Caco-2 (cell line): ENCODE data around the gene MAST4. TPM values are rescaled to one million over a fixed set of nuclear protein-coding genes. Genes with fewer than 3 reads are reported as not detected.

Experiments
- BruUV-seq: library from RNA; stranded (reverse); fragments of 400-500 nt; replicated peaks from 2 replicates; lab custom pipeline; 2021; lab: Mats Ljungman, UMichigan
- CTCF ChIA-PET: fragments of 300-600 bp; sonication (Branson Sonifier 250); formaldehyde crosslinking; loops from one replicate; lab custom pipeline; 2022; ENCODE audit warnings: antibody characterized with exemption; lab: Charles Lee
- POLR2A ChIA-PET: fragments of 300-600 bp; sonication (Branson Sonifier 250); formaldehyde crosslinking; loops from one replicate; lab custom pipeline; 2022; ENCODE audit warnings: antibody characterized with exemption; lab: Charles Lee
- DNase-seq, 2 experiments: peaks; one replicate each; pipeline versions ENCODE4 v3.0.0 to v3.0.0-alpha.2; 2020 to 2022
- H3K27me3 ChIP-seq: replicated peaks from 2 replicates; pipeline ENCODE4 v1.6.0; 2011; ENCODE audit warnings: low read length; ENCODE audit not compliant: control insufficient read depth, insufficient read depth
- H3K36me3 ChIP-seq: 2 replicates; pipeline ENCODE4 v1.5.1; 2011; ENCODE audit warnings: low read length; ENCODE audit not compliant: control insufficient read depth, insufficient read depth
- H3K4me1 ChIP-seq: fragments of 250-450 bp; sonication (Bioruptor Pico); 2 replicates; pipeline ENCODE4 v1.5.1; 2020; ENCODE audit warnings: mild to moderate bottlenecking
- H3K4me3 ChIP-seq: 2 replicates; pipeline ENCODE4 v1.5.1; 2011; ENCODE audit warnings: low read depth, mild to moderate bottlenecking, control low read depth, low read length
- H3K9me3 ChIP-seq: fragments of 250-450 bp; sonication (Bioruptor Pico); 2 replicates; pipeline ENCODE4 v1.5.1; 2020; ENCODE audit warnings: mild to moderate bottlenecking, moderate library complexity
- H3K27ac Mint-ChIP-seq: one replicate; pipeline ENCODE4 v1.8.0; 2022; ENCODE audit warnings: mixed read lengths; ENCODE audit not compliant: unreplicated experiment
- H3K27me3 Mint-ChIP-seq: one replicate; pipeline ENCODE4 v1.8.0; 2022; ENCODE audit warnings: mixed read lengths; ENCODE audit not compliant: insufficient read depth, unreplicated experiment
- H3K36me3 Mint-ChIP-seq: one replicate; pipeline ENCODE4 v1.8.0; 2022; ENCODE audit warnings: mild to moderate bottlenecking, mixed read lengths; ENCODE audit not compliant: insufficient read depth, unreplicated experiment
- H3K4me1 Mint-ChIP-seq: one replicate; pipeline ENCODE4 v1.8.0; 2022; ENCODE audit warnings: low read depth, mixed read lengths; ENCODE audit not compliant: unreplicated experiment
- H3K4me3 Mint-ChIP-seq: one replicate; pipeline ENCODE4 v1.8.0; 2022; ENCODE audit warnings: mild to moderate bottlenecking, moderate library complexity, mixed read lengths; ENCODE audit not compliant: unreplicated experiment
- H3K9me3 Mint-ChIP-seq: one replicate; pipeline ENCODE4 v1.8.0; 2022; ENCODE audit warnings: mixed read lengths; ENCODE audit not compliant: unreplicated experiment
- CTCF ChIP-seq, 2 experiments: fragments of 200-600 bp in 1 of 2; IDR thresholded peaks; 1 replicate in 1 of 2; 2 replicates in 1 of 2; pipeline versions ENCODE4 v1.5.1 to v1.8.0; 2011 to 2022; ENCODE audit warnings: antibody characterized with exemption in 1 of 2, control low read depth in 1 of 2, inconsistent platforms in 1 of 2, low read depth in 1 of 2, low read length in 1 of 2, mild to moderate bottlenecking in 1 of 2, moderate library complexity in 1 of 2; ENCODE audit not compliant: insufficient read depth in 1 of 2, severe bottlenecking in 1 of 2, unreplicated experiment in 1 of 2
- intact Hi-C: fragments of 100-400 bp; cut with micrococcal nuclease; formaldehyde crosslinking; loops from one replicate; pipeline ENCODE4 v1.10.0; 2022; ENCODE audit not compliant: unreplicated experiment
- total RNA-seq: library from RNA; stranded (reverse); gene quantifications from 2 replicates; pipeline ENCODE4 v1.2.3, GENCODE V29; 2022

MAST4 gene
- total RNA-seq, 1 experiment from 2014 or later: 17.8 TPM

- Mint-ChIP-seq H3K36me3 (peaks cover 7% of the 10 kb centered on the region), H3K27ac (peak overlapping the region; percentile 5), H3K27me3 (no peaks in the 10 kb centered on the region), H3K4me3 (no peak overlapping the region), H3K9me3 (no peaks in the 10 kb centered on the region), H3K4me1 (peaks cover 38% of the 10 kb centered on the region)
- TF ChIP-seq CTCF (IDR thresholded peaks at IDR 0.05; ENCODE audit: insufficient read depth in 1 of 2, low read depth in 1 of 2, low read length in 1 of 2, severe bottlenecking in 1 of 2, unreplicated experiment in 1 of 2): no peak
- ChIA-PET CTCF (no interaction called here), POLR2A (no interaction called here)
- Histone ChIP-seq H3K27me3 (no peaks in the 10 kb centered on the region), H3K36me3 (no peaks in the 10 kb centered on the region), H3K4me1 (peaks cover 33% of the 10 kb centered on the region), H3K4me3 (no peak overlapping the region), H3K9me3 (no peaks in the 10 kb centered on the region)
- no peak for DNase-seq
- intact Hi-C loops: loop anchor here (1.0 kb wide), 1 partner anchor 9 kb away; no protein-coding TSS in a partner anchor
- BruUV-seq: no TSS peak
Observed at GRCh38 chr5:67059744-67060490, 463.7 kb downstream of the MAST4 start.

GRCh38 chr5:67061511-67061910 is 465.3 kb downstream of the MAST4 start:
- H3K36me3 Mint-ChIP-seq: peaks cover 7% of the 10 kb centered on the region
- no peaks in the 10 kb centered on the region for H3K27me3 ChIP-seq
- BruUV-seq: no TSS peak
- H3K4me3 ChIP-seq: no peak overlapping the region
- H3K27me3 Mint-ChIP-seq: no peaks in the 10 kb centered on the region
- no peaks in the 10 kb centered on the region for H3K9me3 Mint-ChIP-seq
- TF ChIP-seq CTCF (IDR thresholded peaks at IDR 0.05; ENCODE audit: insufficient read depth in 1 of 2, low read depth in 1 of 2, low read length in 1 of 2, severe bottlenecking in 1 of 2, unreplicated experiment in 1 of 2): no peak
- H3K4me1 Mint-ChIP-seq: peaks cover 49% of the 10 kb centered on the region
- no peak overlapping the region for H3K27ac Mint-ChIP-seq
- no peak overlapping the region for H3K4me3 Mint-ChIP-seq
- ChIA-PET POLR2A (no interaction called here), CTCF (no interaction called here)
- no peaks in the 10 kb centered on the region for H3K36me3 ChIP-seq
- peaks cover 44% of the 10 kb centered on the region for H3K4me1 ChIP-seq
- intact Hi-C loops: no loop called here
- no peaks in the 10 kb centered on the region for H3K9me3 ChIP-seq
- no peak for DNase-seq

- Mint-ChIP-seq H3K27ac (no peak overlapping the region), H3K9me3 (no peaks in the 10 kb centered on the region), H3K27me3 (no peaks in the 10 kb centered on the region), H3K4me3 (no peak overlapping the region), H3K36me3 (peaks cover 7% of the 10 kb centered on the region), H3K4me1 (peaks cover 49% of the 10 kb centered on the region)
- POLR2A ChIA-PET: interaction anchor here (0.6 kb wide), 1 partner anchor 1153 kb away, joined by 3 read pairs; the partner anchor contains the start of gene PIK3R1
- DNase-seq: no peak
- no peak for TF ChIP-seq CTCF (IDR thresholded peaks at IDR 0.05; ENCODE audit: insufficient read depth in 1 of 2, low read depth in 1 of 2, low read length in 1 of 2, severe bottlenecking in 1 of 2, unreplicated experiment in 1 of 2)
- Histone ChIP-seq H3K4me1 (peaks cover 47% of the 10 kb centered on the region), H3K9me3 (no peaks in the 10 kb centered on the region), H3K27me3 (no peaks in the 10 kb centered on the region), H3K4me3 (no peak overlapping the region), H3K36me3 (no peaks in the 10 kb centered on the region)
- CTCF ChIA-PET: no interaction called here
- intact Hi-C loops: no loop called here
- no TSS peak for BruUV-seq
Observed at GRCh38 chr5:67063055-67063454, 466.9 kb downstream of the MAST4 start.
